IMR-90 (cell line): ENCODE results near the gene NFE2L1. TPM values are rescaled to one million over a fixed set of nuclear protein-coding genes. Genes with fewer than 3 reads are reported as not detected.

Experiments used
- ATAC-seq: fragments of 200-7000 bp; cut with Tn5 transposase; 2 replicates; pipeline ENCODE4 v1.9.1; 2020; ENCODE audit warnings: low read depth, mild to moderate bottlenecking, moderate library complexity
- BruUV-seq: library from RNA; stranded (reverse); fragments of 400-500 nt; replicated peaks from 2 replicates; lab custom pipeline; 2021; lab: Mats Ljungman, UMichigan
- CTCF ChIA-PET: fragments of 300-600 bp; formaldehyde crosslinking; extraction: SDS; loops from one replicate; lab custom pipeline; 2021; ENCODE audit warnings: antibody characterized with exemption; lab: Yijun Ruan, JAX
- POLR2A ChIA-PET: fragments of 300-600 bp; sonication (Branson Sonifier 250); formaldehyde crosslinking; loops from one replicate; lab custom pipeline; 2022; ENCODE audit warnings: antibody characterized with exemption; ENCODE audit not compliant: unreplicated experiment; lab: Charles Lee
- DNase-seq: peaks from one replicate; pipeline ENCODE4 v3.0.0; 2013
- H2AFZ ChIP-seq: replicated peaks from 2 replicates; pipeline ENCODE3; 2013; ENCODE audit warnings: low read length, mild to moderate bottlenecking; ENCODE audit not compliant: poor library complexity
- H2AK5ac ChIP-seq: 2 replicates; pipeline ENCODE4 v1.6.1; 2013; ENCODE audit warnings: low read depth, low read length, inconsistent platforms
- H2AK9ac ChIP-seq: replicated peaks from 2 replicates; pipeline ENCODE3; 2013; ENCODE audit warnings: mild to moderate bottlenecking, low read depth, low read length, moderate library complexity; ENCODE audit not compliant: poor library complexity
- H2BK120ac ChIP-seq: 2 replicates; pipeline ENCODE4 v1.6.1; 2013; ENCODE audit warnings: low read depth, low read length, inconsistent platforms
- H2BK15ac ChIP-seq: 3 replicates; pipeline ENCODE4 v1.6.1; 2013; ENCODE audit warnings: low read depth, low read length, inconsistent platforms
- H2BK20ac ChIP-seq: 2 replicates; pipeline ENCODE4 v1.6.1; 2013; ENCODE audit warnings: low read depth, mild to moderate bottlenecking, inconsistent platforms, low read length, moderate library complexity
- H2BK5ac ChIP-seq: 2 replicates; pipeline ENCODE4 v1.6.1; 2013; ENCODE audit warnings: mild to moderate bottlenecking, low read depth, low read length, inconsistent platforms; ENCODE audit not compliant: poor library complexity, severe bottlenecking
- H3K14ac ChIP-seq: replicated peaks from 2 replicates; pipeline ENCODE4 v1.6.1; 2013; ENCODE audit warnings: low read depth, low read length, inconsistent platforms
- H3K18ac ChIP-seq: 2 replicates; pipeline ENCODE4 v1.6.1; 2013; ENCODE audit warnings: low read depth, low read length, control low read depth
- H3K23ac ChIP-seq: 2 replicates; pipeline ENCODE4 v1.6.1; 2013; ENCODE audit warnings: low read depth, low read length, inconsistent platforms
- H3K27ac ChIP-seq: 2 replicates; pipeline ENCODE4 v1.5.1; 2013; ENCODE audit warnings: mild to moderate bottlenecking, control low read depth, low read length; ENCODE audit not compliant: insufficient read depth
- H3K27me3 ChIP-seq: 2 replicates; pipeline ENCODE4 v1.6.1; 2013; ENCODE audit warnings: low read length; ENCODE audit not compliant: control insufficient read depth, insufficient read depth
- H3K36me3 ChIP-seq: 2 replicates; pipeline ENCODE4 v1.6.1; 2013; ENCODE audit warnings: low read length, mixed read lengths; ENCODE audit not compliant: control insufficient read depth, insufficient read depth
- H3K4ac ChIP-seq: 2 replicates; pipeline ENCODE4 v1.6.1; 2013; ENCODE audit warnings: low read depth, low read length, inconsistent platforms
- H3K4me1 ChIP-seq: 2 replicates; pipeline ENCODE4 v1.6.1; 2013; ENCODE audit warnings: low read length, mixed read lengths; ENCODE audit not compliant: control insufficient read depth, insufficient read depth
- H3K4me2 ChIP-seq: 2 replicates; pipeline ENCODE4 v1.6.1; 2013; ENCODE audit warnings: low read depth, mild to moderate bottlenecking, control low read depth, low read length, moderate library complexity
- H3K4me3 ChIP-seq: 2 replicates; pipeline ENCODE4 v1.5.1; 2013; ENCODE audit warnings: low read depth, mild to moderate bottlenecking, control low read depth, low read length, moderate library complexity; ENCODE audit not compliant: insufficient read depth
- H3K56ac ChIP-seq: 2 replicates; pipeline ENCODE4 v1.6.1; 2013; ENCODE audit warnings: low read length, inconsistent platforms; ENCODE audit not compliant: insufficient read depth; ENCODE audit errors: extremely low read depth
- H3K79me1 ChIP-seq, 2 experiments: 2 replicates each; pipeline ENCODE4 v1.6.1; 2013; ENCODE audit warnings: low read length in 2 of 2, inconsistent platforms in 1 of 2, low read depth in 1 of 2
- H3K9ac ChIP-seq: 2 replicates; pipeline ENCODE4 v1.6.1; 2013; ENCODE audit warnings: low read depth, low read length, control low read depth
- H3K9me1 ChIP-seq: 2 replicates; pipeline ENCODE4 v1.6.1; 2013; ENCODE audit warnings: low read length, inconsistent platforms; ENCODE audit not compliant: insufficient read depth
- H3K9me3 ChIP-seq: 2 replicates; pipeline ENCODE4 v1.6.1; 2013; ENCODE audit warnings: low read length; ENCODE audit not compliant: control insufficient read depth, insufficient read depth
- H4K20me1 ChIP-seq: 2 replicates; pipeline ENCODE4 v1.6.1; 2013; ENCODE audit warnings: low read length, inconsistent platforms; ENCODE audit not compliant: insufficient read depth
- H4K5ac ChIP-seq: 2 replicates; pipeline ENCODE4 v1.6.1; 2013; ENCODE audit warnings: mild to moderate bottlenecking, low read depth, low read length, control low read depth
- H4K8ac ChIP-seq, 2 experiments: 2 replicates each; pipeline ENCODE4 v1.6.1; 2013; ENCODE audit warnings: low read depth in 2 of 2, low read length in 2 of 2, control low read depth in 1 of 2, inconsistent platforms in 1 of 2
- H4K91ac ChIP-seq: 2 replicates; pipeline ENCODE4 v1.6.1; 2013; ENCODE audit warnings: low read depth, low read length, inconsistent platforms; ENCODE audit not compliant: insufficient read depth
- BHLHE40 ChIP-seq: fragments of 150-350 bp; IDR thresholded peaks from 2 replicates; pipeline ENCODE4 v1.6.1; 2016; ENCODE audit warnings: mild to moderate bottlenecking, low read depth, low read length
- CEBPB ChIP-seq: IDR thresholded peaks from 2 replicates; pipeline ENCODE4 v1.6.1; 2012; ENCODE audit warnings: low read depth, low read length, improper control_type of control experiment
- CTCF ChIP-seq: conservative IDR thresholded peaks from 2 replicates; pipeline ENCODE4 v1.5.1; 2012; ENCODE audit warnings: mild to moderate bottlenecking, low read depth, low read length, improper control_type of control experiment
- MAFK ChIP-seq: IDR thresholded peaks from 2 replicates; pipeline ENCODE4 v1.6.1; 2012; ENCODE audit warnings: low read depth, low read length, improper control_type of control experiment
- RAD21 ChIP-seq: IDR thresholded peaks from 2 replicates; pipeline ENCODE4 v1.6.1; 2012; ENCODE audit warnings: low read length, improper control_type of control experiment
- SMC3 ChIP-seq: fragments of 150-350 bp; IDR thresholded peaks from 2 replicates; pipeline ENCODE4 v1.6.1; 2016; ENCODE audit warnings: low read depth, mild to moderate bottlenecking, antibody characterized with exemption, low read length, moderate library complexity
- WGBS, 2 experiments: methylation state at CpG; one replicate each; pipeline versions ENCODE4 v1.1.5 to v1.1.7; 2013; ENCODE audit warnings: missing lambda C conversion rate in 2 of 2; ENCODE audit not compliant: insufficient read length in 1 of 2; ENCODE audit errors: extremely low coverage in 2 of 2; 5-methylcytosine and 5-hydroxymethylcytosine counted together
- dilution Hi-C: fragments of 300-500 bp; cut with HindIII; formaldehyde crosslinking; loops from one replicate; pipeline ENCODE4 v1.14.3; 2018; ENCODE audit warnings: low sequenced_read_pairs; ENCODE audit not compliant: unreplicated experiment
- in situ Hi-C: fragments of 300-500 bp; cut with MboI; formaldehyde crosslinking; loops from 3 replicates; pipeline ENCODE4 v1.14.3; 2019; ENCODE audit warnings: low sequenced_read_pairs, inconsistent platforms, mixed read lengths
- intact Hi-C: fragments of 100-400 bp; cut with micrococcal nuclease; formaldehyde crosslinking; loops from 2 replicates; pipeline ENCODE4 v1.10.0; 2022
- polyA plus RNA-seq, 3 experiments: library from polyadenylated mRNA; depleted of rRNA; stranded (reverse); fragments of >200 nt; gene quantifications; 2 replicates each; pipeline ENCODE4 v1.2.3, GENCODE V29; 2012; ENCODE audit warnings: low replicate concordance in 1 of 3
- total RNA-seq: library from RNA; depleted of rRNA; stranded (reverse); fragments of >200 nt; gene quantifications from 2 replicates; pipeline ENCODE4 v1.2.3, GENCODE V29; 2012

Gene NFE2L1
- total and polyA plus RNA-seq, 2 of the 4 experiments (the other 2 are of a cell fraction), result 42.8 to 122 TPM

DNA sequence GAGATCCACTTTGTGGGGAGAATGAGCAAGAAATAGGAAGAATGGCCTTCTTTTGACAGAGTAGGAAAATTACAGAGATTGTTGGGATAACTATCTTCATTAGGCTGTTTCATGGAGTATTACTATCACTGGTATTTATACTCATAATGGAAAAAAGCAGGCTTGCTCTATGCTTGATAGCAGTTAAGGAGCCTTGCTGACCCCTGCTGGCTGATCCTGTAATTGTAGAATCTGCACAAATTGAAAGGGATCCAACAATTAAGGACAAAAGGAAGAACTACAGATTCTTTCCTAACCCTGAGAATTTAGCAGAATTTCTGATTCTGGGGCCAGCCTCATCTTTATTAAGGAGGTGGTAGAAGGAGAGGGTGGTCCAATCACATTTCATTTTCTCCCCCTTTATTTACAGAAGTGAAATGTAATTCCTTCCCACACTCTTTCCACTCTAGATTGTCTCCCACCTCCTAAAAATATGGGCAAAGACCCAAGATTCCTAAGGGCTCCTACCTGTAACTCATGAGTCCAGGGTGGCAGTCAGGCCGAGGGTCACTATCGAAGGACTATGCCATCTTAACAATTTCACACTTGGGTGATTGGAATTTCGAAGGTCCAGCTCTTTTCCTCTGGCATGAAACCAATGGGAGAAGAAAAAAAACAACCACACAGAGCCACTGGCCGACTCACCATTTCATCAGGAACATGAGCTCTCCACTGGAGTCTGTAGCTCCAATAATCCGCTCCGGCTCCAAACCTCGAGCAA is 26.3 kb downstream of the NFE2L1 start:
- Histone ChIP-seq H3K18ac (no peak overlapping the region), H3K27me3 (no peaks in the 10 kb centered on the region), H3K9ac (no peak overlapping the region), H3K9me3 (no peaks in the 10 kb centered on the region), H2AK5ac (no peak overlapping the region), H3K36me3 (peaks cover 36% of the 10 kb centered on the region), H3K4ac (no peak overlapping the region), H3K56ac (no peak overlapping the region), H2AFZ (no peak overlapping the region), H2BK15ac (no peak overlapping the region), H3K23ac (no peak overlapping the region), H3K27ac (no peak overlapping the region), H2AK9ac (no peak overlapping the region), H3K4me2 (no peak overlapping the region), H2BK20ac (no peak overlapping the region), H4K5ac (no peak overlapping the region), H2BK5ac (no peak overlapping the region), H4K91ac (no peak overlapping the region), H4K8ac (no peak overlapping the region), H3K79me1 (peaks cover 30 to 39% of the 10 kb centered on the region in 2 experiments), H2BK120ac (no peak overlapping the region), H3K4me3 (no peak overlapping the region), H3K4me1 (peaks cover 2% of the 10 kb centered on the region), H3K14ac (no peak overlapping the region), H4K20me1 (peaks cover 4% of the 10 kb centered on the region; the same call in 1 of the 2 replicates), H3K9me1 (no peaks in the 10 kb centered on the region)
- ChIA-PET POLR2A (interaction anchor here (0.7 kb wide), 1 partner anchor 47 kb away, joined by 7 read pairs; no protein-coding TSS in a partner anchor), CTCF (interaction anchor here (1.4 to 1.6 kb wide), 2 partner anchors 47 to 49 kb away, joined by 6 to 9 read pairs; no protein-coding TSS in a partner anchor)
- dilution Hi-C loops, result no loop called here
- ATAC-seq, result peak; percentile 95
- peak; percentile 82 for DNase-seq
- in situ Hi-C loops, result no loop called here
- 60% methylated on average over 2 of the region's 7 CpGs; no CpG with 5 or more reads in 1 of the 2 experiments for WGBS, 2 experiments
- TF ChIP-seq BHLHE40, result no peak
- TF ChIP-seq SMC3, result peak; percentile 97
- TF ChIP-seq RAD21, result peak; percentile 91
- 0 out of 2 replicates have a peak, but pooled peaks have one; percentile 36 for TF ChIP-seq MAFK
- no peak for TF ChIP-seq CEBPB
- peak; percentile 93 for TF ChIP-seq CTCF
- no TSS peak for BruUV-seq
- intact Hi-C loops, result loop anchor here (1.0 to 2.0 kb wide), 3 partner anchors 37 to 56 kb away; partner anchors contain the start of gene COPZ2
